Measurements from ENCODE around the gene CCHCR1.
A peak's percentile ranks its signal among the peaks of the same experiment; 100 is the strongest.

Gene CCHCR1

GRCh38 chr6:31163922-31164321 lies 6.3 kb upstream of the CCHCR1 start:
- DNase-seq (ENCODE audit: low read depth in 2 of 2): no peak

GRCh38 chr6:31162463-31163165 lies 5.0 kb upstream of the CCHCR1 start:
- DNase-seq (ENCODE audit: low read depth in 2 of 2): no peak

- DNase-seq (ENCODE audit: low read depth in 2 of 2): no peak
Measured at GRCh38 chr6:31161216-31162126, 3.9 kb upstream of the CCHCR1 start.

GRCh38 chr6:31158863-31159855 lies 1.6 kb upstream of the CCHCR1 start:
- DNase-seq (ENCODE audit: low read depth in 2 of 2): no peak

- peak; percentile 97 to 99 for DNase-seq (ENCODE audit: low read depth in 2 of 2)
Measured at GRCh38 chr6:31158140-31158862, 699 bp upstream of the CCHCR1 start, which contains the start of gene TCF19. TCF19 (plus strand) TSS chr6:31158589; CDS start chr6:31159470, 881 bp downstream.

- DNase-seq (ENCODE audit: low read depth in 2 of 2): no peak
Measured at GRCh38 chr6:31156641-31157040, 961 bp downstream of the CCHCR1 start.

GRCh38 chr6:31154436-31154835 lies 3.2 kb downstream of the CCHCR1 start:
- no peak for DNase-seq (ENCODE audit: low read depth in 2 of 2)

GRCh38 chr6:31152781-31153180 lies 4.8 kb downstream of the CCHCR1 start:
- DNase-seq (ENCODE audit: low read depth in 2 of 2): no peak

- no peak for DNase-seq (ENCODE audit: low read depth in 2 of 2)
Measured at GRCh38 chr6:31149827-31150447, 7.7 kb downstream of the CCHCR1 start.

GRCh38 chr6:31145386-31145785 lies 12.2 kb downstream of the CCHCR1 start:
- no peak for DNase-seq (ENCODE audit: low read depth in 2 of 2)

- no peak for DNase-seq (ENCODE audit: low read depth in 2 of 2)
Measured at GRCh38 chr6:31144970-31145340, 12.6 kb downstream of the CCHCR1 start.

GRCh38 chr6:31144296-31144969 lies 13.2 kb downstream of the CCHCR1 start:
- DNase-seq (ENCODE audit: low read depth in 2 of 2): no peak

GRCh38 chr6:31143148-31143547 lies 14.5 kb downstream of the CCHCR1 start:
- no peak for DNase-seq (ENCODE audit: low read depth in 2 of 2)

- DNase-seq (ENCODE audit: low read depth in 2 of 2): no peak
Measured at GRCh38 chr6:31142361-31142761, 15.2 kb downstream of the CCHCR1 start.

GRCh38 chr6:31140643-31141042 lies 17.0 kb downstream of the CCHCR1 start:
- DNase-seq (ENCODE audit: low read depth in 2 of 2): no peak

- DNase-seq (ENCODE audit: low read depth in 2 of 2): no peak
Measured at GRCh38 chr6:31139599-31139998, 18.0 kb downstream of the CCHCR1 start.

GRCh38 chr6:31138982-31139381 lies 18.6 kb downstream of the CCHCR1 start, which contains the start of gene PSORS1C2:
PSORS1C2 (minus strand) TSS chr6:31139066; CDS start chr6:31139026, 40 bp downstream.
- no peak for DNase-seq (ENCODE audit: low read depth in 2 of 2)

GRCh38 chr6:31135710-31136109 lies 21.9 kb downstream of the CCHCR1 start:
- no peak for DNase-seq (ENCODE audit: low read depth in 2 of 2)

GRCh38 chr6:31132806-31133205 lies 24.8 kb downstream of the CCHCR1 start:
- DNase-seq (ENCODE audit: low read depth in 2 of 2): no peak

- DNase-seq (ENCODE audit: low read depth in 2 of 2): no peak
Measured at GRCh38 chr6:31131595-31131994, 26.0 kb downstream of the CCHCR1 start.
